HepG2 (cell line): ENCODE data around the gene DNAJC13. TPM values are rescaled to one million over a fixed set of nuclear protein-coding genes. Genes with fewer than 3 reads are reported as not detected.

Source experiments
- BORCS8-MEF2B ChIP-seq: sonication (generic); formaldehyde crosslinking; IDR thresholded peaks from 2 replicates; pipeline ENCODE4 v1.8.0; 2022; ENCODE audit warnings: mild to moderate bottlenecking, missing genetic modification reagents
- ELF1 ChIP-seq: sonication (generic); formaldehyde crosslinking; IDR thresholded peaks from 2 replicates; pipeline ENCODE4 v1.4.0; 2020; ENCODE audit warnings: missing genetic modification reagents
- KDM3A ChIP-seq: IDR thresholded peaks from 2 replicates; pipeline ENCODE4 v1.6.1; 2018; ENCODE audit warnings: low read depth, missing compliant biosample characterization
- LCORL ChIP-seq, 2 experiments: fragments of 450-650 bp in 1 of 2; sonication (generic) in 1 of 2; formaldehyde crosslinking in 1 of 2; IDR thresholded peaks; 2 replicates each; pipeline versions ENCODE4 v1.5.0 to v1.6.1; 2017 to 2020; ENCODE audit warnings: antibody characterized with exemption in 1 of 2, missing genetic modification reagents in 1 of 2
- MAFG ChIP-seq: sonication (generic); formaldehyde crosslinking; IDR thresholded peaks from 2 replicates; pipeline ENCODE4 v1.5.1; 2020; ENCODE audit warnings: mild to moderate bottlenecking, missing genetic modification reagents
- NFE2L2 ChIP-seq: fragments of 150-350 bp; IDR thresholded peaks from 2 replicates; pipeline ENCODE4 v1.6.1; 2014; ENCODE audit warnings: low read length
- PRDM15 ChIP-seq: sonication (generic); formaldehyde crosslinking; IDR thresholded peaks from 2 replicates; pipeline ENCODE4 v1.4.0; 2020; ENCODE audit warnings: missing genetic modification reagents
- RORA ChIP-seq: sonication (generic); formaldehyde crosslinking; IDR thresholded peaks from 2 replicates; pipeline ENCODE4 v1.5.0; 2020; ENCODE audit warnings: mild to moderate bottlenecking, missing genetic modification reagents, moderate library complexity
- SIX1 ChIP-seq: sonication (generic); formaldehyde crosslinking; IDR thresholded peaks from 2 replicates; pipeline ENCODE4 v1.4.0; 2020; ENCODE audit warnings: missing genetic modification reagents, borderline replicate concordance
- TEAD2 ChIP-seq: sonication (generic); formaldehyde crosslinking; IDR thresholded peaks from 2 replicates; pipeline ENCODE4 v1.9.0; 2021; ENCODE audit warnings: missing genetic modification reagents
- ZBTB10 ChIP-seq: sonication (generic); formaldehyde crosslinking; IDR thresholded peaks from 2 replicates; pipeline ENCODE4 v1.4.0; 2020; ENCODE audit warnings: missing genetic modification reagents, borderline replicate concordance
- ZNF276 ChIP-seq: sonication (generic); formaldehyde crosslinking; IDR thresholded peaks from 2 replicates; pipeline ENCODE4 v1.4.0; 2020; ENCODE audit warnings: mild to moderate bottlenecking, low read depth, missing genetic modification reagents
- ZNF569 ChIP-seq: sonication (generic); formaldehyde crosslinking; IDR thresholded peaks from 2 replicates; pipeline ENCODE4 v1.5.0; 2020; ENCODE audit warnings: mild to moderate bottlenecking, missing genetic modification reagents, moderate library complexity, borderline replicate concordance
- ZNF687 ChIP-seq: sonication (generic); formaldehyde crosslinking; IDR thresholded peaks from 2 replicates; pipeline ENCODE4 v1.5.1; 2020; ENCODE audit warnings: mild to moderate bottlenecking, missing genetic modification reagents, moderate library complexity
- ZNF7 ChIP-seq: IDR thresholded peaks from 2 replicates; pipeline ENCODE4 v1.6.1; 2016; ENCODE audit warnings: missing biosample characterization, missing genetic modification reagents
- ZNF776 ChIP-seq: sonication (generic); formaldehyde crosslinking; IDR thresholded peaks from 2 replicates; pipeline ENCODE4 v1.4.0; 2020; ENCODE audit warnings: mild to moderate bottlenecking, missing genetic modification reagents
- polyA plus RNA-seq, 8 experiments: library from polyadenylated mRNA; depleted of rRNA in 3 of 8; stranded (reverse) in 7 of 8; unstranded in 1 of 8; fragments of >200 nt; fragmentation: Illumina TruSeq in 4 of 8; extraction: Trizol in 4 of 8; gene quantifications; 2 replicates each; pipeline versions ENCODE4 v1.2.1 to v1.2.3, GENCODE V29; 2011 to 2016; ENCODE audit warnings: low read depth in 4 of 8, missing spikeins in 1 of 8, mixed read lengths in 1 of 8; ENCODE audit not compliant: insufficient read depth in 1 of 8
- total RNA-seq, 5 experiments: library from RNA; depleted of rRNA; stranded (reverse); fragments of >200 nt; fragmentation: Illumina TruSeq; extraction: Trizol; gene quantifications; 2 replicates each; pipeline ENCODE4 v1.2.3, GENCODE V29; 2016; ENCODE audit warnings: low read depth in 1 of 5

DNAJC13 gene
- total and polyA plus RNA-seq, 2 of the 13 experiments (the other 11 are each of a cell fraction or from before 2014, with no cell fraction given) = 9.1 to 26.2 TPM

- no peak for TF ChIP-seq PRDM15 (CRISPR knock-in tag)
- no peak for TF ChIP-seq SIX1 (CRISPR knock-in tag)
- no peak for TF ChIP-seq KDM3A (CRISPR knock-in tag)
- TF ChIP-seq MAFG (CRISPR knock-in tag) = no peak
- TF ChIP-seq ZNF687 (CRISPR knock-in tag) = peak; percentile 75
- no peak for TF ChIP-seq LCORL (IDR thresholded peaks at IDR 0.05)
- no peak for TF ChIP-seq LCORL (CRISPR knock-in tag; IDR thresholded peaks at IDR 0.05)
- no peak for TF ChIP-seq ZNF776 (CRISPR knock-in tag)
- no peak for TF ChIP-seq NFE2L2
- no peak for TF ChIP-seq TEAD2 (CRISPR knock-in tag)
- TF ChIP-seq ZNF569 = no peak
- 0 out of 2 replicates have a peak, but pooled peaks have one; percentile 32 for TF ChIP-seq ZNF276 (CRISPR knock-in tag)
- TF ChIP-seq ZNF7 (CRISPR knock-in tag) = no peak
- no peak for TF ChIP-seq ZBTB10 (CRISPR knock-in tag)
- 0 out of 2 replicates have a peak, but pooled peaks have one; percentile 68 for TF ChIP-seq BORCS8-MEF2B (CRISPR knock-in tag)
- TF ChIP-seq ELF1 (CRISPR knock-in tag) = peak; percentile 65
- TF ChIP-seq RORA = no peak
These were observed at the start of gene DNAJC13 (continued) for GRCh38 chr3:132416807-132417694.
